Ammon's horn (tissue), 1 donor: ENCODE measurements around the gene LPCAT1.

ENCODE experiments used
- DNase-seq: peaks from one replicate; pipeline ENCODE4 v3.0.0-alpha.2; 2016; ENCODE audit warnings: low spot score

Gene LPCAT1

GRCh38 chr5:1555011-1555807 lies 31.4 kb upstream of the LPCAT1 start:
- DNase-seq = peak; percentile 1

- DNase-seq = peak; percentile 1
Measured at GRCh38 chr5:1554410-1554967, 30.7 kb upstream of the LPCAT1 start.

DNA sequence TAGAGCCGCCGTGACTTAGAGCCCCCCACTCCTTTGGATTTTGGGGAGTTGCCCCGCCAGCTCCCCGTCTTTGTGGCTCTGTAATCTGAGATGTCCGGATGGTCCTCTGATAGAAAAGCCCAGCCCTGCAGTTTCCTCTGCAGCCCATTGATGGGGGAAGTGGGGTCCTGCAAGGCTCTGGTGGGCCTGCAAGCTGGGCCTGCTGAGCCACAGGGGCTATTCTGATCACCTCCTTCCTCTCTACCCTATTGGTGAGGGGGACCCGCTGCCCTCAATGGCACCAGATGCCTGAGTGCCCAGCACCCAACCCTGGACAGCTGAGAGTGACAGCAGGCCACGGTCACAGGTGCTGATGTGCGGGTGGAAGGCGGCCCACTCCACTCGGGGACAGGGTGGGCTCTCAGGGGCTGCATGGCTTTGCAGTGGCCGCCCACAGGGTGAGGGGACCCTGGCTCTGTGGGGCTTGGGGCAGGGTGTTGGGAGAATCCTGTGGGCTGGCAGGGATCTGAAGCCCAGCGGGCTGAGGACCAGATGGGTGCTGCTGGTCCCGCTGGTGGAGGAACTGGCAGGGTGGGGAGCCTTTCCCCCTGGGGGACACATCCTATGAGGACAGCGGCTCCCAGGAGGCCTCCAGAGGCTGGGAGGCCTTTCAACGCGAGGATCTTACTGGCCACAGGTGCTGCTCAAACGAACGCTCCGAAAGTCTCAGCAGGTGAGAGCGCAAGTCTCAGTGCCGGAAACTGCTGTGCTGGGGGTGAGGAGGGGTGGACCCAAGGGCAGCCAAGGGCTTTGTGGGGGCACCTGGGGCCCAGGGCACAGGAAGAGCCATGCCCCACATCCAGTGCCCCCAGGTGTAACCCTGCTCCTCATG lies 30.0 kb upstream of the LPCAT1 start:
- DNase-seq = peak; percentile 1

DNA sequence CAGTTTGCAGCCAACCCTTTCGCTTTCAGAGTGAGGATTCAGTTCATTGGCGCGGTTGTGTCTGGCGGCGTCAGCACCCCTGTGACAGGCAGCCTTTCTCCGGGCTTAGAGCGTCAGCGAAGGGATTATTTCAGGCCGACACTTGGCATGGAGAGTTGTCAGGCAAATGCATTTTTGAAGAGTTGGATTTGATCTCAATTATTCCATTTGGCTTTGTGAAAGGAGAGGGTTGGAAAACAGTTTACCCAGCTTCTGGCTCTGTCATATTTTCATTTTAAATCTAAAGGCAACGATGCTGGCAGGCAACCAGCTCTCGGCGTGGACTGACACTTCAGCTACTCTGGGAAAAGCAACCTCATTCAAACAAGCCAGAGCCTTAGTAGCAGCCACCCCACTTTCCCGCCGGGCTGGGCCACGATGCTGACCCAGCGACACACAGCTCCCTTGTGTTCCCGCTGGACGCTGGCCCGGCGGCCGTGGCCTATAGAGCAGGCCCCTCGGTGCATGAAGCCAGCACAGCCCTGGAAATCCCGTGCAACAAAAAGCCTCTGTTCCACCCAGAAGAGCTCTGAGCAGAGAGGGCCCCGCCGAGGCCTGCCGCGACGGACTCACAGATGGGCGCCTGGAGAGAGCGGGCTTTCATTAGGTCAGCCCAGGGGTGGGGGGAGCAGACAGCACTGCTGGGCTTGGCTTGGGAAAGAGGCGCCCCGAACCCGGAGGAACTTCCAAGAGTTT lies 28.9 kb upstream of the LPCAT1 start:
- peak; percentile 97 for DNase-seq

DNA sequence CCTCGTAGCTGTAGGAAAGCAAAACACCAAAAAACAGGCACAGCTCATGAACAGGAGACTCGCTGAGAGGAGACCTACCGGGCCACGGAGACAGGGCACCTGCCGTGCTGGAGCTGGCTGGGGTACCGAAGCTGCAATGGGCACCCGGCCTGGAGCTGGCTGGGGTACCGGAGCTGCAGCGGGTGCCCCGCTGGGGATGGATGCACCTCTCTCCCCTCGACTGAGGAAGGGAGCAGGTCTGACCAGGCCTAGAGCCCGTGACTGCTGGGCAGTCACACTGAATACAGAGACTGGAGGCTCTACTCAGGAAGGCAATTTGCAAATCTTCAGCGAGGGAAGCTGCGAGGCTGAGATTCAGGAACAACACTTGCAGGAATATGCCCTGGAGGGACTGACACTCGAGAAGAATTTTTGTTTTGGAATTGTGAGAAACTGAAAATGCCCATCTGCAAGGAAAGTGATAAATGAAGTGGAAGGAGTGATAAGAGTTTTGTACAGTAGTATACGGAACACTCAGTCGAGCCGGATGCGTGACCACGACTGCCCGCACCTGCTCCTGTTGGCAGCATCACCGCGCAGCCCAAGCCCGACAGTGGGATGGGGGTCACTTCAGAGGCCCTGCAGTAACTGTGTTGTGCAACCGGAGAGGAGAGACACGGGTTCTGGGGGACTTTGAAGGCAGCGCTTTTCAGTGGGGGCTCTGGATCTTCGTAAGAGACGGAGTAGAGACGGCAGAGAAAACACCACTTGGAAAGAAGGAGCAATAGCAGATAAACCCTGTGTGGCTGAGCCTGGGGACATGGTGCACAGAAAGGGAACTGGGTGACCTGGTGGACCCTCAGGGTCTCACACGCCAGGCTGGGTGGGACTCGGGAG lies 27.9 kb upstream of the LPCAT1 start:
- peak; percentile 8 for DNase-seq

DNA sequence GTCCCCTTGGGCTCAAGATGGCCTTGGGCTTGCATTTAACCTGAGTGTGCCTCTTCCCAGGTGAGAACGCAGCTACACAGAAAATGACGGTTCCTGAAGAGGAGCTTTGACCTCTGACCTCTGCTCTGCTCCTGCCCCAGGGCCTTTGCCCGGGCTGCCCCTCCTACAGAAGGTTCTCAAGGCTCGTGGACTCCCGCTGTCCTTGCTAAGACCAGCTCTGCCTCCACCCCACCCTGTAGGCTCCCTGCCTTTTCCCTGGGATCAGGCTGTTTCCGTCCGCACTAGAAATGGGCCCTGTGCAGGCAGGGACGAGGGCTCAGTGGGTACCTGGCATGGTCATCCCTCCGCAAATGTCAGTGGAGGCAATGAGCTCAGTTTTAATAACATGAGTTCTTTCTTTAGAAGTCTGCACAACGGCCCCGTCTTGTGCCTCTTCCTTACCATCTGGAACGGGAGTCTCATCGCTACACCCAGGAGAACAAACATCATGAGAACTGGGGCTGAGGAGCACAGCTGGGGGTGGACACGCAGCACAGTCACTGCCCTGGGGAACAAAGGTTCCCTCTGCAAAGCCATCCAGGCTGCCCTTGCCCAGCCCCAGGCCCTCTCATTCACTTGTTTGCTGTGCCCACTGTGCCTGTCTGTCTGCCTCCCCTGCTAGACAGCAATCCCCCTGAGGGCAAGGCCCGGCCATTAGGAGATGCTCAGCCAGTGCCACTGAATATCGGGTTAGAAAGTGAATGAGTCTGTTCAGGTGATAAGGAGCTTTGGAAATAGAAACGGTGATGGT lies 26.7 kb upstream of the LPCAT1 start:
- DNase-seq = peak; percentile 1

GRCh38 chr5:1549475-1550030 lies 25.8 kb upstream of the LPCAT1 start:
- DNase-seq = peak; percentile 1

DNA sequence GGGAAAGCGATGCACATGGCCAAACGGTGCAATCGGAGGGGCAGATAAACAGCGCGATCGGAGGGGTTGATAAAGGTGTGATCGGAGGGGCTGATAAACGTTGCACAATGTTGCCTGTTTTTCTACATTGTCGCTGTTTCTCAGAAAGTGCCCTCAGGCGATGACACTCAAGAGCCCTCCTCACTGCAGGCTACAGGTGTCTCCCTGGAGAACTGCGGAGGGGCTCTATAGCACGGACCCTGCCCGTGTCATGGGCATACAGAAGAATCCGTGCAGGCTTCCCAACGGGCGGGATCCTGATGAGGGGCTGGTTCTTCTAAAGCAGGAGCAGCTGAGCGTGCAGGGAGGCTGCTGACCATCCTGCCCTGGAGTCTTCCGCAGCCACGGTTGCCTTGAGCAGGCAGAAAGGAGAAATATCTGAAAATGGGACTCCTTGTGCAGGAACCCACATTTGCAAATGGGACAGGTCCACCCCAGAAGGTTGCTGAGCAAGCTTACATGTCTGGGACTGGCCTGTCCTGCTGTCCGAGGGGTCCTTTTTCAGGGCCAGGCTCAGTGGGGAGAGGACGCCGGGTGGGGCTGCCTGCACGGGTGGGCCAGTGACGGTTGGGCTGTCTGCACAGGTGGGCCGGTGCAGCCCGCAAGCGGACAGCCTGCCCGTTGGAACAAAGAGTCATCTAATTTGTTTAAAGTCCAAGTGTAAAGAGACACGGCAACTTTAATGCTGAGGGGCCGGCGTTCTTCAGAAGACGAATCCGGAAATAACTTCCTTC lies 25.1 kb upstream of the LPCAT1 start:
- peak; percentile 1 for DNase-seq

GRCh38 chr5:1547655-1548054 lies 23.9 kb upstream of the LPCAT1 start:
- DNase-seq = peak; percentile 0

- peak; percentile 1 for DNase-seq
Measured at GRCh38 chr5:1547236-1547635, 23.5 kb upstream of the LPCAT1 start.

DNA sequence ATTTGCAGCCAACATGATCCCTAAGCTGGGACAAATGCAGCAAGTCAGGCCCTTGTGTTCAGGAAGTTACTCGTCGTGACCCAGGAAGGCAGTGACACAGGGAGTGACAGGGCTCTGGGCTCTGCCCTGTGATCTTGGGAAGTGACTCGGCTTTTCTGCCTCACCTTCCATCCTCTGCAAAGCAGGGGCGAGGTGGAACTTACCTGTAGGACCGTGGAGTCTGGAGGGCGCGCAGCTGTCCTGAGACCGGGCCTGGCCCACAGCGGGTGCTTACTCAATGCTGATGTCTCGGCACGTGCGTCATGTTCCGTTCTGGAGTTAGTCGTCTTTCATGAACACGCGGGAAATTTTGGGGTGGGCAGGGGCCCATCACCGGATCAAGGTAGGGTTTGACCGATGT lies 22.8 kb upstream of the LPCAT1 start:
- DNase-seq = peak; percentile 1

GRCh38 chr5:1545805-1546355 lies 22.1 kb upstream of the LPCAT1 start:
- DNase-seq = peak; percentile 1

GRCh38 chr5:1545126-1545804 lies 21.5 kb upstream of the LPCAT1 start:
- DNase-seq = peak; percentile 0

DNA sequence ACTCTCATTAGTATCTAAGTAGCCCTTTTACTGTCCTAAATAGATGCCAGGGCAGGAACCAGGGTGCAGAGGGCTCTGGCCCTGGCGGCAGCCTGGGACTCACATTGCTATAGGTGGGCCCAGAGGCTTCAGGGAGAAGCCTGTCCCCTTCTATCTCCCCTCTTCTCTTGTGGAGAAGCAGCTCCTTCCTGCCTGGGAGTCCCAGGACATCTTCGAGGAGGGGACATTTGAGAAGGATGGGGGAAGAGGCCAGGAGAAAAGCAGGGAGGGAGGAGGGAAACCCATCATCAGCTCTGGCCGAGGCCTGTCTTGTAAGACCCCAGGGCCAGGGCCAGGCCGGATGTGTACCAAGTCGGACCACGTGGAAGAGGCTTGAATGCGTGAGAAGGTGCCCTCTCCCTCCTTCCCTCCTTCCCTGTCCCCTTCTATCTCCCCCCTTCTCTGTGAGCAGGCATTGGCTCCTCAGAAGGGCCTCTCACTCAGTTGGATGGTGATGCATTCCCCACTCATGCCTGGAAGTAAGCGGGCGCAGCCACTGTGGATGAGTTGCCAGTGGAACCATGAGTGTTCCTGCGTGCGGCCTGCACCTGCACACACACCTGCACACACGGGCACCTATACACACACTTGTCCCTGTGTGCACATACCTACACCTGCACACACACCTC lies 20.7 kb upstream of the LPCAT1 start:
- peak; percentile 2 for DNase-seq

GRCh38 chr5:1543398-1544293 lies 19.9 kb upstream of the LPCAT1 start:
- DNase-seq = no peak

DNA sequence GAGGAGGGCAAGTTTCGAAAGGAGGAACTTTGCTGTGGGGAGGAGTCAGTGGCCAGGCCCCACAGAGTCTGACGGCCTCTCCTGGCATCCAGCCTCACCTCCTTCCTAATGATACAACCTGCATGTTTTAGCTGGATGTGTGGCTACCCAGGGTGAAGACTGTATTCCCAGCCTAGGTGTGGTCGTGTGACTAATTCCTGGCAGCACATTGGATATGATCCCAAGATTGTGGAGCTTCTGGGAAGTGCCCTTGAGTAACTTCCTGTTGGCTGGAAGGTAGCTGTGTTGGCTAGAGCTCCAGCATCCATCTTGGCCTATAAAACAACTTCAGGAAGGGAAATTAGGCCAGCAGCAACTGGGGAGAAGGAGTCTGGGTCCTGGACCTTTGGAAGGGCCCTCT lies 19.0 kb upstream of the LPCAT1 start:
- DNase-seq = no peak
